HCT116 (cell line): Measurements from ENCODE around the gene ADGRV1.

ENCODE experiments used
- CTCF ChIP-seq, 3 experiments: fragments of 200-600 bp in 1 of 3; sonication (generic) in 1 of 3; IDR thresholded peaks in 2 of 3; conservative IDR thresholded peaks in 1 of 3; 2 replicates each; pipeline ENCODE4 v1.5.1; 2012 to 2017; ENCODE audit warnings: low read depth in 2 of 3, low read length in 2 of 3, antibody characterized with exemption in 1 of 3, borderline replicate concordance in 1 of 3, control low read depth in 1 of 3, mild to moderate bottlenecking in 1 of 3, mixed read lengths in 1 of 3, mixed run types in 1 of 3, moderate library complexity in 1 of 3; ENCODE audit not compliant: insufficient read depth in 1 of 3
- EZH2 ChIP-seq: fragments of 200-600 bp; sonication (generic); IDR thresholded peaks from 2 replicates; pipeline ENCODE4 v1.6.1; 2017; ENCODE audit warnings: antibody characterized with exemption, mixed run types

GRCh38 chr5:90570034-90570433 lies 11.4 kb downstream of the ADGRV1 start:
- no peak for TF ChIP-seq CTCF (IDR thresholded peaks at IDR 0.05 in 2 of 3, conservative IDR thresholded peaks at IDR 0.05 in 1 of 3; ENCODE audit: borderline replicate concordance in 1 of 3, insufficient read depth in 1 of 3, low read depth in 2 of 3, low read length in 2 of 3)
- no peak for TF ChIP-seq EZH2
